ENCODE measurements around the gene DSCAML1.

Gene DSCAML1

DNA sequence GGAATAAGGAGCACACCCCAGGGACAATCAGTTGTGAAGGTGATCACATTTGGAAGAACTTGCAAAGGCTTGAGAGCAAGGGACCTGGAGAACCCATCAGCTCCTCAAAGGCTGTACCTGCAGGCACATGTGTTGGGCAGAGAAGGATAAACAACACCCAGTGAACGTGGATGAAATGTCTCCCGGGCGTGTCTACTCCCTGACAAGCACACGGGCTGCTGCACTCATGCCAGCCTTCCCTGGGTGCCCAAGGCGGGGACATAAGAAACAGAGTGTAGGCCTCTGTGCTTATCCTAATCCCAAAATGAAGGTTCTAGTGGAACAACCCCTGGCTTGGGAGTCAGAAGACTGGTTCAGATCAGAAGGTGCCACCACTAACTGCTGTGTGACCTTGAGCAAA lies 46.7 kb downstream of the DSCAML1 start:
- no peak for TF ChIP-seq TAF1 (IDR thresholded peaks at IDR 0.05; ENCODE audit: borderline replicate concordance, insufficient read depth, low read length)
- no peak for TF ChIP-seq SIN3A (IDR thresholded peaks at IDR 0.05; ENCODE audit: borderline replicate concordance, insufficient read depth, low read length)
- TF ChIP-seq POLR2AphosphoS5 (IDR thresholded peaks at IDR 0.05; ENCODE audit: low read depth, low read length) = no peak
- no peak for TF ChIP-seq FOXP2 (optimal IDR thresholded peaks at IDR 0.05; ENCODE audit: borderline replicate concordance, extremely low read depth, extremely low read length, insufficient read depth)
- TF ChIP-seq, protein P1, sequence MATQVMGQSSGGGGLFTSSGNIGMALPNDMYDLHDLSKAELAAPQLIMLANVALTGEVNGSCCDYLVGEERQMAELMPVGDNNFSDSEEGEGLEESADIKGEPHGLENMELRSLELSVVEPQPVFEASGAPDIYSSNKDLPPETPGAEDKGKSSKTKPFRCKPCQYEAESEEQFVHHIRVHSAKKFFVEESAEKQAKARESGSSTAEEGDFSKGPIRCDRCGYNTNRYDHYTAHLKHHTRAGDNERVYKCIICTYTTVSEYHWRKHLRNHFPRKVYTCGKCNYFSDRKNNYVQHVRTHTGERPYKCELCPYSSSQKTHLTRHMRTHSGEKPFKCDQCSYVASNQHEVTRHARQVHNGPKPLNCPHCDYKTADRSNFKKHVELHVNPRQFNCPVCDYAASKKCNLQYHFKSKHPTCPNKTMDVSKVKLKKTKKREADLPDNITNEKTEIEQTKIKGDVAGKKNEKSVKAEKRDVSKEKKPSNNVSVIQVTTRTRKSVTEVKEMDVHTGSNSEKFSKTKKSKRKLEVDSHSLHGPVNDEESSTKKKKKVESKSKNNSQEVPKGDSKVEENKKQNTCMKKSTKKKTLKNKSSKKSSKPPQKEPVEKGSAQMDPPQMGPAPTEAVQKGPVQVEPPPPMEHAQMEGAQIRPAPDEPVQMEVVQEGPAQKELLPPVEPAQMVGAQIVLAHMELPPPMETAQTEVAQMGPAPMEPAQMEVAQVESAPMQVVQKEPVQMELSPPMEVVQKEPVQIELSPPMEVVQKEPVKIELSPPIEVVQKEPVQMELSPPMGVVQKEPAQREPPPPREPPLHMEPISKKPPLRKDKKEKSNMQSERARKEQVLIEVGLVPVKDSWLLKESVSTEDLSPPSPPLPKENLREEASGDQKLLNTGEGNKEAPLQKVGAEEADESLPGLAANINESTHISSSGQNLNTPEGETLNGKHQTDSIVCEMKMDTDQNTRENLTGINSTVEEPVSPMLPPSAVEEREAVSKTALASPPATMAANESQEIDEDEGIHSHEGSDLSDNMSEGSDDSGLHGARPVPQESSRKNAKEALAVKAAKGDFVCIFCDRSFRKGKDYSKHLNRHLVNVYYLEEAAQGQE (IDR thresholded peaks at IDR 0.05; ENCODE audit: insufficient read depth in 1 of 2, low read depth in 2 of 2, low read length in 2 of 2) = no peak

DNA sequence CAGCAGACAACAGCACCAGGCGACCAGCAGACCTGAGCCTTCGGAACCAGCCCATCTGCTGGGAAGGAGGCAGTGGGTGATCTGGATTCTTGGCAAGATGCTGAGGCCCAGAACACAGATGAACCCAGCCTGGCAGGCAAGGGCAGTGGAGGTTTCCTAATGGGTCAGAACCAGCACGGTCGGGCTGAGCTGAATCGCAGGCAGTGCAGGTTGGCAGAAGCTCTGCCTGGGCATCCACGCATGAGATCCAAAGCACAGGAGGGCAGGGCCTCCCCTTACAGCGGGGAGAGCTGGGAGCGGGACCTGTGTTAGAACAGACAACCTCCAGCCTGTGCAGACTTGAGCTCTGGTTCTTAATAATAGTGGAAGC lies 47.5 kb downstream of the DSCAML1 start:
- TF ChIP-seq TAF1 (IDR thresholded peaks at IDR 0.05; ENCODE audit: borderline replicate concordance, insufficient read depth, low read length) (no peak), POLR2AphosphoS5 (IDR thresholded peaks at IDR 0.05; ENCODE audit: low read depth, low read length) (no peak), FOXP2 (optimal IDR thresholded peaks at IDR 0.05; ENCODE audit: borderline replicate concordance, extremely low read depth, extremely low read length, insufficient read depth) (no peak), SIN3A (IDR thresholded peaks at IDR 0.05; ENCODE audit: borderline replicate concordance, insufficient read depth, low read length) (no peak)
- TF ChIP-seq, protein P1 (IDR thresholded peaks at IDR 0.05; ENCODE audit: insufficient read depth in 1 of 2, low read depth in 2 of 2, low read length in 2 of 2) = no peak

DNA sequence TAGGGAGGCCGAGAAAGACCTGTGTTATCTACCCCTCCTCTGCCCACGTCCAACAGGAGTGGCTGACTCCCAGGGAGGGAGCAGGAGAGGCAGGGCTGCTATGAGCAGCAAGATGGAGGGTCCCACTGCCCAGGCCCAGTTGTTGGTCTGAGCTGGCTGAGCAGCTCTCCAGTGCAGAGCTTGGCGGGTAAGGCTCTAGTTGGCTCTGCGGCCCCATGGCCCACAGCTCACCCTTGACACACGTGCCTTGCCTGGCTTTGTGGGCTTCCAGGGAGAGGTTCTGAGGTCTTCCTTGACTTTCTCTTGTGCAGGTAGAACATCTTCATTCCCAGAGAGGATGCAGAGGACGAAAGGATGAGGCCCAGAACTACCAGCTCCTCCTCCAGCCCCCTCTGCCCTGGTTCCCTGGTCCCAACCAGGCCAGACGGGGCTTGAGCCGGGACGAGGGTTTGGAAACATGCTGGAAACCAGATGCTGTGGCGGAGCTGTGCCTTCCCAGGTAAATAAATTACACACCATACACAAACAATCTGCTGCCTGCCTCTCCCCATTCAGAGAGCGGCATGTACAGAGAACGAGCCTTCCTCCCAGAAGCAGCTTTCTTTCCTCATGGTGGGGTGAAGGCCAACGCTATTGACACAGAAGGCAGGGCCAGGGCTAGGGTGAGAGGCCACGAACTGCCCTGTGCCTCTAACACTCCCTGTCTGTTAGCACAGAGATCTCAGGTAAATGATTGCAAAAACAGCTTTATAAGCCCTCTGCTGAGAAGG lies 48.1 kb downstream of the DSCAML1 start:
- TF ChIP-seq, protein P1 (IDR thresholded peaks at IDR 0.05; ENCODE audit: insufficient read depth in 1 of 2, low read depth in 2 of 2, low read length in 2 of 2) = no peak
- TF ChIP-seq FOXP2 (optimal IDR thresholded peaks at IDR 0.05; ENCODE audit: borderline replicate concordance, extremely low read depth, extremely low read length, insufficient read depth) (no peak), POLR2AphosphoS5 (IDR thresholded peaks at IDR 0.05; ENCODE audit: low read depth, low read length) (no peak), SIN3A (IDR thresholded peaks at IDR 0.05; ENCODE audit: borderline replicate concordance, insufficient read depth, low read length) (no peak), TAF1 (IDR thresholded peaks at IDR 0.05; ENCODE audit: borderline replicate concordance, insufficient read depth, low read length) (no peak)

DNA sequence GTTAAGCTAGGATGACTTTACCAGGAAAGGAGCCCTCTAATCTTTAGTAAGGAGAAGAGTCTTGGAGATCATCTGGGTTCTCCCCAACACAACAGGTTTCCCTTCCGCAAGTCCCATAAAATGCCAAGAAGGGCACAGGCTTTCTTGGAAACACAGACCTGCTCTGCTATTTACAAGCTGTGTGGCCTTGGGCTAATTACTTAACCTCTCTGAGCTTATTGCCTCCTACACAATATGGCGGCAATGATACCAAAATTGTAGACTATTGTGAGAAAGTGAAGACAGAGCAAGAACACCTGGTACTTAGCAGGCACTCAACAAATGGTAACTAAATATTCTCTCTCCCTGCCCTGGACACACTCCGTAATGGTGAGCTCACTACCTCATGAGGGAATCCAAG lies 49.1 kb downstream of the DSCAML1 start:
- no peak for TF ChIP-seq SIN3A (IDR thresholded peaks at IDR 0.05; ENCODE audit: borderline replicate concordance, insufficient read depth, low read length)
- TF ChIP-seq, protein P1 (IDR thresholded peaks at IDR 0.05; ENCODE audit: insufficient read depth in 1 of 2, low read depth in 2 of 2, low read length in 2 of 2) = no peak
- no peak for TF ChIP-seq FOXP2 (optimal IDR thresholded peaks at IDR 0.05; ENCODE audit: borderline replicate concordance, extremely low read depth, extremely low read length, insufficient read depth)
- no peak for TF ChIP-seq TAF1 (IDR thresholded peaks at IDR 0.05; ENCODE audit: borderline replicate concordance, insufficient read depth, low read length)
- no peak for TF ChIP-seq POLR2AphosphoS5 (IDR thresholded peaks at IDR 0.05; ENCODE audit: low read depth, low read length)
